Neural cell (in vitro differentiated cells): ENCODE results near the gene DHX30. TPM values are rescaled to one million over a fixed set of nuclear protein-coding genes. Genes with fewer than 3 reads are reported as not detected.

Source experiments
- H2AFZ ChIP-seq: fragments of 200-600, 300-800 bp; sonication (generic), shearing (Covaris generic); 2 replicates; pipeline ENCODE4 v1.6.0; 2014; ENCODE audit warnings: low read depth, mild to moderate bottlenecking, antibody characterized with exemption, low read length, moderate library complexity
- H3F3A ChIP-seq: fragments of 200-600 bp; shearing (Covaris generic); 2 replicates; pipeline ENCODE4 v1.6.1; 2016; ENCODE audit warnings: mild to moderate bottlenecking, moderate library complexity, mixed read lengths, antibody characterized with exemption, low read length; ENCODE audit not compliant: insufficient read depth, poor library complexity, severe bottlenecking
- H3K27ac ChIP-seq: fragments of 200-600, 300-800 bp; sonication (generic), shearing (Covaris generic); 2 replicates; pipeline ENCODE4 v1.5.1; 2014; ENCODE audit warnings: mild to moderate bottlenecking, low read length, moderate library complexity
- H3K27me3 ChIP-seq: fragments of 300-800, 200-600 bp; sonication (generic), shearing (Covaris generic); 2 replicates; pipeline ENCODE4 v1.6.0; 2014; ENCODE audit warnings: mild to moderate bottlenecking, low read depth, low read length, moderate library complexity; ENCODE audit not compliant: insufficient read depth
- H3K36me3 ChIP-seq: fragments of 300-800, 200-600 bp; sonication (generic), shearing (Covaris generic); 2 replicates; pipeline ENCODE4 v1.5.1; 2014; ENCODE audit warnings: mild to moderate bottlenecking, antibody characterized with exemption, low read length, moderate library complexity; ENCODE audit not compliant: insufficient read depth
- H3K4me2 ChIP-seq: fragments of 300-800, 200-600 bp; sonication (generic), shearing (Covaris generic); 2 replicates; pipeline ENCODE4 v1.6.0; 2014; ENCODE audit warnings: mild to moderate bottlenecking, low read length
- H3K4me3 ChIP-seq: fragments of 300-800, 200-600 bp; sonication (generic), shearing (Covaris generic); 2 replicates; pipeline ENCODE4 v1.5.1; 2014; ENCODE audit warnings: mild to moderate bottlenecking, low read length, moderate library complexity
- H3K79me2 ChIP-seq: fragments of 200-600 bp; shearing (Covaris generic); replicated peaks from 2 replicates; pipeline ENCODE4 v1.6.0; 2014; ENCODE audit warnings: mild to moderate bottlenecking, low read length, moderate library complexity; ENCODE audit not compliant: insufficient read depth
- H3K9ac ChIP-seq: fragments of 300-800, 200-600 bp; sonication (generic), shearing (Covaris generic); 2 replicates; pipeline ENCODE4 v1.6.1; 2016; ENCODE audit warnings: mild to moderate bottlenecking, low read length, mixed read lengths
- H3K9me2 ChIP-seq: fragments of 200-600 bp; shearing (Covaris generic); 2 replicates; pipeline ENCODE4 v1.6.1; 2016; ENCODE audit warnings: mild to moderate bottlenecking, low read length, mixed read lengths; ENCODE audit not compliant: insufficient read depth
- H3K9me3 ChIP-seq: fragments of 200-600, 300-800 bp; sonication (generic), shearing (Covaris generic); 2 replicates; pipeline ENCODE4 v1.6.1; 2016; ENCODE audit warnings: mild to moderate bottlenecking, mixed run types, low read length, moderate library complexity, mixed read lengths
- H4K20me1 ChIP-seq: fragments of 200-600 bp; shearing (Covaris generic); 2 replicates; pipeline ENCODE4 v1.6.1; 2016; ENCODE audit warnings: mild to moderate bottlenecking, mixed run types; ENCODE audit not compliant: insufficient read depth
- CTCF ChIP-seq: fragments of 450-650 bp; IDR thresholded peaks from 2 replicates; pipeline ENCODE4 v1.5.1; 2014; ENCODE audit warnings: antibody characterized with exemption, mild to moderate bottlenecking, moderate library complexity; ENCODE audit not compliant: poor library complexity, severe bottlenecking
- EP300 ChIP-seq: fragments of 450-650 bp; conservative IDR thresholded peaks from 2 replicates; pipeline ENCODE4 v1.6.1; 2014; ENCODE audit warnings: antibody characterized with exemption, mild to moderate bottlenecking, moderate library complexity; ENCODE audit not compliant: poor library complexity, severe bottlenecking
- EZH2 ChIP-seq: fragments of 200-600, 300-800 bp; shearing (Covaris generic), sonication (generic); IDR thresholded peaks from 2 replicates; pipeline ENCODE4 v1.6.1; 2014; ENCODE audit warnings: antibody characterized with exemption, low read length, borderline replicate concordance, mild to moderate bottlenecking; ENCODE audit not compliant: insufficient read depth, poor library complexity, severe bottlenecking
- MXI1 ChIP-seq: fragments of 450-650 bp; conservative IDR thresholded peaks from 2 replicates; pipeline ENCODE4 v1.6.1; 2014; ENCODE audit warnings: antibody characterized with exemption, mild to moderate bottlenecking; ENCODE audit not compliant: poor library complexity, severe bottlenecking
- POLR2AphosphoS5 ChIP-seq: IDR thresholded peaks from 2 replicates; pipeline ENCODE4 v1.6.1; 2012
- RAD21 ChIP-seq: fragments of 450-650 bp; conservative IDR thresholded peaks from 2 replicates; pipeline ENCODE4 v1.6.1; 2014; ENCODE audit warnings: antibody characterized with exemption, mild to moderate bottlenecking, moderate library complexity
- REST ChIP-seq: IDR thresholded peaks from 2 replicates; pipeline ENCODE4 v1.6.1; 2012; ENCODE audit warnings: borderline replicate concordance
- SMC3 ChIP-seq: fragments of 450-650 bp; conservative IDR thresholded peaks from 2 replicates; pipeline ENCODE4 v1.6.1; 2014; ENCODE audit warnings: antibody characterized with exemption, mild to moderate bottlenecking, moderate library complexity; ENCODE audit not compliant: poor library complexity
- TAF1 ChIP-seq: IDR thresholded peaks from 2 replicates; pipeline ENCODE4 v1.6.1; 2012; ENCODE audit warnings: low read depth
- polyA plus RNA-seq: library from polyadenylated mRNA; depleted of rRNA; stranded (reverse); fragments of >200 nt; gene quantifications from 2 replicates; pipeline ENCODE4 v1.2.3, GENCODE V29; 2014

DHX30 gene
- polyA plus RNA-seq, 1 donor from 2014 or later: 101 TPM

GRCh38 chr3:47857151-47857550 lies 54.2 kb downstream of the DHX30 start:
- H3K4me2 ChIP-seq: no peak overlapping the region
- no peaks in the 10 kb centered on the region for H3K9me3 ChIP-seq
- H2AFZ ChIP-seq: no peak overlapping the region
- H3K9ac ChIP-seq: no peak overlapping the region
- no peaks in the 10 kb centered on the region for H3K79me2 ChIP-seq
- H3K27ac ChIP-seq: no peak overlapping the region
- H3F3A ChIP-seq: no peaks in the 10 kb centered on the region
- TF ChIP-seq TAF1 (no peak), POLR2AphosphoS5 (no peak), RAD21 (no peak), SMC3 (no peak), REST (no peak), EZH2 (no peak), MXI1 (no peak), CTCF (no peak), EP300 (no peak)
- no peaks in the 10 kb centered on the region for H3K9me2 ChIP-seq
- no peak overlapping the region for H3K4me3 ChIP-seq
- H3K27me3 ChIP-seq: no peaks in the 10 kb centered on the region
- H4K20me1 ChIP-seq: no peaks in the 10 kb centered on the region
- peaks cover 5% of the 10 kb centered on the region for H3K36me3 ChIP-seq

GRCh38 chr3:47859956-47860605 lies 57.1 kb downstream of the DHX30 start:
- H4K20me1 ChIP-seq: no peaks in the 10 kb centered on the region
- no peaks in the 10 kb centered on the region for H3K9me3 ChIP-seq
- H2AFZ ChIP-seq: no peak overlapping the region
- no peak for TF ChIP-seq TAF1
- TF ChIP-seq REST: no peak
- no peaks in the 10 kb centered on the region for H3F3A ChIP-seq
- peaks cover 5% of the 10 kb centered on the region for H3K36me3 ChIP-seq
- no peak overlapping the region for H3K4me3 ChIP-seq
- no peaks in the 10 kb centered on the region for H3K9me2 ChIP-seq
- no peaks in the 10 kb centered on the region for H3K79me2 ChIP-seq
- no peak overlapping the region for H3K27ac ChIP-seq
- no peaks in the 10 kb centered on the region for H3K27me3 ChIP-seq
- no peak overlapping the region for H3K9ac ChIP-seq
- H3K4me2 ChIP-seq: no peak overlapping the region
